Lower leg skin (tissue), 3 donors: Measurements from ENCODE around the gene ZNF689.

Experiments used
- POLR2A ChIP-seq, 2 donors: fragments of 450-650 bp; IDR thresholded peaks; one replicate each; pipeline ENCODE4 v1.6.1; 2016 to 2017; ENCODE audit warnings: antibody characterized with exemption in 2 of 2, mild to moderate bottlenecking in 1 of 2, moderate library complexity in 1 of 2
- TF ChIP-seq, protein P1 (sequence below), 3 donors: fragments of 450-650 bp; IDR thresholded peaks; one replicate each; pipeline ENCODE4 v1.5.1; 2016; ENCODE audit warnings: antibody characterized with exemption in 3 of 3, mild to moderate bottlenecking in 3 of 3, moderate library complexity in 2 of 3

DNA sequence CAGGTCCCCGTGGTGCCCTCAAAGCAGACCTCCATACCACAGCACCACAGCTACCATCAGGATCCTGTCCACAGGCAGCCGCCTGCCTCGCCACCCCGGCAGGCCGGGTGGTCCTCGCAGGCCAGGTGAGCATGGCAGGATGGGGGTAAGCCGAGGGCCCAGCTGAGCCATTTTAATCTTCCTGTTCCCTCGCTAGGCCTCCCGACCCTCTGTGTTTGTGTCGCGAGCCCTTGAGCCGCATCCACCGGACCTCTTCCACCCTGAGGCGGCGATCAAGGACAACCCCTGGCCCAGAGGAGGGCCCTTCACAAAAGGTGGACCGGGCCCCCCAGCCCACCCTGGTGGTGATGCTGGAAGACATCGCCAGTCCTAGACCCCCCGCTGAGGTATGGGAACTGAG, 42.5 kb upstream of the ZNF689 start:
- TF ChIP-seq, protein P1, sequence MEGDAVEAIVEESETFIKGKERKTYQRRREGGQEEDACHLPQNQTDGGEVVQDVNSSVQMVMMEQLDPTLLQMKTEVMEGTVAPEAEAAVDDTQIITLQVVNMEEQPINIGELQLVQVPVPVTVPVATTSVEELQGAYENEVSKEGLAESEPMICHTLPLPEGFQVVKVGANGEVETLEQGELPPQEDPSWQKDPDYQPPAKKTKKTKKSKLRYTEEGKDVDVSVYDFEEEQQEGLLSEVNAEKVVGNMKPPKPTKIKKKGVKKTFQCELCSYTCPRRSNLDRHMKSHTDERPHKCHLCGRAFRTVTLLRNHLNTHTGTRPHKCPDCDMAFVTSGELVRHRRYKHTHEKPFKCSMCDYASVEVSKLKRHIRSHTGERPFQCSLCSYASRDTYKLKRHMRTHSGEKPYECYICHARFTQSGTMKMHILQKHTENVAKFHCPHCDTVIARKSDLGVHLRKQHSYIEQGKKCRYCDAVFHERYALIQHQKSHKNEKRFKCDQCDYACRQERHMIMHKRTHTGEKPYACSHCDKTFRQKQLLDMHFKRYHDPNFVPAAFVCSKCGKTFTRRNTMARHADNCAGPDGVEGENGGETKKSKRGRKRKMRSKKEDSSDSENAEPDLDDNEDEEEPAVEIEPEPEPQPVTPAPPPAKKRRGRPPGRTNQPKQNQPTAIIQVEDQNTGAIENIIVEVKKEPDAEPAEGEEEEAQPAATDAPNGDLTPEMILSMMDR (IDR thresholded peaks at IDR 0.05), result no peak
- no peak for TF ChIP-seq POLR2A (IDR thresholded peaks at IDR 0.05)
